H1 (cell line): Measurements from ENCODE around the gene ACOT7. TPM values are rescaled to one million over a fixed set of nuclear protein-coding genes. Genes with fewer than 3 reads are reported as not detected.

Source experiments
- MAX ChIP-seq: IDR thresholded peaks from 2 replicates; pipeline ENCODE4 v1.6.1; 2012; ENCODE audit warnings: inconsistent platforms
- RBBP5 ChIP-seq: IDR thresholded peaks from 2 replicates; pipeline ENCODE4 v1.7.1; 2012; ENCODE audit warnings: low read depth, mild to moderate bottlenecking, inconsistent platforms, low read length, moderate library complexity, borderline replicate concordance
- SRF ChIP-seq: IDR thresholded peaks from 2 replicates; pipeline ENCODE4 v1.6.1; 2011; ENCODE audit warnings: mild to moderate bottlenecking, low read depth, low read length, moderate library complexity
- polyA plus RNA-seq, 7 experiments: library from polyadenylated mRNA; depleted of rRNA in 3 of 7; stranded (reverse) in 5 of 7; unstranded in 2 of 7; fragments of >200 nt in 5 of 7; fragments of 200-250 nt in 2 of 7; gene quantifications; 1 replicate in 5 of 7; 2 replicates in 1 of 7; 4 replicates in 1 of 7; pipeline versions ENCODE4 v1.2.1 to v1.2.3, GENCODE V29; 2011 to 2013; ENCODE audit warnings: missing spikeins in 2 of 7, mixed read lengths in 2 of 7
- total RNA-seq: library from RNA; stranded (reverse); fragmentation: NEBNext Ultra II Directional; extraction: Animal tissue kit (Norgen Biotek cat#: 25700); gene quantifications from 2 replicates; pipeline ENCODE4 v1.2.1, GENCODE V29; 2021

The ACOT7 gene
- total and polyA plus RNA-seq, 2 of the 8 experiments (the other 6 are each of a cell fraction or from before 2014, with no cell fraction given), result 151 to 214 TPM

- TF ChIP-seq RBBP5, result no peak
- TF ChIP-seq MAX, result no peak
- TF ChIP-seq SRF, result no peak
Measured at GRCh38 chr1:6302568-6302967, 91.0 kb downstream of the ACOT7 start (continued).
